COR-L47 (cell line): Measurements from ENCODE around the gene FGD1.
A peak's percentile ranks its signal among the peaks of the same experiment; 100 is the strongest.

Experiments
- DNase-seq: peaks from one replicate; lab custom pipeline; 2025; lab: John Stamatoyannopoulos, UW

Gene FGD1

GRCh38 chrX:54473993-54474859 is 21.8 kb downstream of the FGD1 start:
- no peak for DNase-seq

- DNase-seq, result no peak
Observed at GRCh38 chrX:54470054-54470760, 25.8 kb downstream of the FGD1 start.

GRCh38 chrX:54452920-54453319 is 43.1 kb downstream of the FGD1 start:
- peak; percentile 1 for DNase-seq

GRCh38 chrX:54449929-54450328 is 46.1 kb downstream of the FGD1 start:
- no peak for DNase-seq

- no peak for DNase-seq
Observed at GRCh38 chrX:54447461-54447860, 48.6 kb downstream of the FGD1 start.

GRCh38 chrX:54446084-54446483 is 50.0 kb downstream of the FGD1 start:
- DNase-seq, result no peak

GRCh38 chrX:54444752-54445151 is 51.3 kb downstream of the FGD1 start:
- DNase-seq, result no peak

GRCh38 chrX:54442790-54443189 is 53.2 kb downstream of the FGD1 start:
- no peak for DNase-seq

- peak; percentile 56 for DNase-seq
Observed at GRCh38 chrX:54439960-54440871, 55.8 kb downstream of the FGD1 start, which contains the start of gene TSR2. TSS of gene TSR2 (plus strand) at chrX:54440404. CDS start at chrX:54440422, 18 bp downstream.

GRCh38 chrX:54435121-54435520 is 60.9 kb downstream of the FGD1 start:
- no peak for DNase-seq

- no peak for DNase-seq
Observed at GRCh38 chrX:54430519-54430918, 65.5 kb downstream of the FGD1 start.

GRCh38 chrX:54427837-54428424 is 68.1 kb downstream of the FGD1 start:
- DNase-seq, result no peak

GRCh38 chrX:54423161-54423888 is 72.7 kb downstream of the FGD1 start:
- no peak for DNase-seq

- no peak for DNase-seq
Observed at GRCh38 chrX:54422168-54422567, 73.9 kb downstream of the FGD1 start.

- no peak for DNase-seq
Observed at GRCh38 chrX:54419559-54420302, 76.3 kb downstream of the FGD1 start.

- DNase-seq, result no peak
Observed at GRCh38 chrX:54416965-54417364, 79.1 kb downstream of the FGD1 start.

GRCh38 chrX:54415534-54416350 is 80.3 kb downstream of the FGD1 start:
- DNase-seq, result no peak

GRCh38 chrX:54413753-54414152 is 82.3 kb downstream of the FGD1 start:
- DNase-seq, result no peak

- no peak for DNase-seq
Observed at GRCh38 chrX:54411732-54412131, 84.3 kb downstream of the FGD1 start.
